ENCODE data around the gene SGMS1.

The SGMS1 gene

DNA sequence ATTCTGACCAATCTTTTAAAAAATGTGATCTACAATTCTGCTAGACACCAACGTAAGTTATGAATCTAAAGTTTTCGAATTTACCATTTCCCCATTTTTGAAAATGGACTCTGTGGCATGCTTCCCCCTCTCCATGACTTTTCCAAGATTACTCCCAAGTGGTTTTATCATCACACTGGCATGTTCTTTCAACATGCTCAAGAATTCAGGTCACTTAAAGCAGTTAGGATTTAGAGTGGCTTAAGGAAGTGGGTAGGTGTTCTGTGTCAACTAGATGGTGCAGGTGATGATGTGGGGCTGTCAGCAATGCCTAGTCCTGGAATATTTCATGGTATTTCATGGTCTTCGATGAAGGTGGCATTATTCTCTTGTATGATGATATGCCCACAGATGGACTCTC lies 208.5 kb downstream of the SGMS1 start:
- no peak for FAIRE-seq

DNA sequence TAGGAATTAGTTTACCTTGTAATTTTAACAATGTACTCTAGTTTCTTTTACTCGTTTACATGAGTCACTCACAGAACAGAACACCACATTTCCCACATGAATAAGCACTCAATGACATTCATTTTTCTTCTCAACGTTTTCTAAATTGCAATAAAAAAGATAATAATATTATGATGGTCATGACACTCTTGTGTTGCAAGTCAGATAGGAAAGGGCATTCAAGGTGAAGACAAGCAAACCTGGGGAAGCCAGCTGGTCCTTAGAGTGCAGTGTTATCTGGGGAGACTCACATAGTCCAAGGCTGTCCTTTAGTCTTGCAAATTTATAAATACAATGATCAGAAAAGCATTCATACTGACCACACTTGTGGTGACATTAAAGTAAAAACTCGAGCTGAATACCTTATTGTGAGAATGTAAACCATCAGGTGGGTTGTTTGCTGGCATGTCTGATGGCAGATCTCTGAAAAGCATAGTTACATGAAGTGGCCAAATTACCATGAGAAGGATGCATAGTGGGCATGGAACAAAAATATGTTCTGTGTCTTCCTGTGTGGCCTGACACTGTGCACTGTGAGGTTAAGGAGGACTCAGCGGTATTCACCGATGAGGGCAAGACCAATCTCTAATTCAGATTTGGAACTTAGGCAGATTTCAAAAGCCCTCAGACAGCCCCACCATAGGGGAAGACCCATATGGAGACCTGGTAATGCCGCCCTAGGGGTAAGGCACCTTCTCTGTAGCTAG lies 213.5 kb downstream of the SGMS1 start:
- no peak for FAIRE-seq

- FAIRE-seq, result no peak
Observed at GRCh38 chr10:50407076-50407801, 216.5 kb downstream of the SGMS1 start.

GRCh38 chr10:50406457-50407070 lies 217.2 kb downstream of the SGMS1 start:
- no peak for FAIRE-seq

GRCh38 chr10:50405723-50406122 lies 218.0 kb downstream of the SGMS1 start:
- no peak for FAIRE-seq

- FAIRE-seq, result no peak
Observed at GRCh38 chr10:50404021-50404773, 219.6 kb downstream of the SGMS1 start.

DNA sequence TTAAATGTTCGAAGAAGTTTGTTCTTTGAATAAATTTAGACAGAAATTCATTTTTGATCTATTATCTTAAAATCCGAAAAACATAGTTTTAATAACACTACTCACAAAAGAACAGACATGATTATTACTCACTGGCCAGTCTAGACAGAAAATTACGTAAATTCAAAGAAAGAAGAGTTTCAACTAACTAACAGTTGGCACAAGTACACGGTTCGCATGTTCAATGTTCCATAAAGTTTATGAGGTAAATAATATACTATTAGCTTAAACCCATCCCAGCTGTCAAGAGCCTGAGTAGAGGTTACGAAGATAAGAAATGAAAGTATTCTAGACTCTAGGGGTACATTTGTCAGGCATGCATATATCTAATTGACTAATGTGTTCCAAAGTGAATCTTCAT lies 220.7 kb downstream of the SGMS1 start:
- no peak for FAIRE-seq

GRCh38 chr10:50402466-50402865 lies 221.3 kb downstream of the SGMS1 start:
- peak; percentile 64 for FAIRE-seq

- FAIRE-seq, result no peak
Observed at GRCh38 chr10:50400694-50401093, 223.1 kb downstream of the SGMS1 start.

DNA sequence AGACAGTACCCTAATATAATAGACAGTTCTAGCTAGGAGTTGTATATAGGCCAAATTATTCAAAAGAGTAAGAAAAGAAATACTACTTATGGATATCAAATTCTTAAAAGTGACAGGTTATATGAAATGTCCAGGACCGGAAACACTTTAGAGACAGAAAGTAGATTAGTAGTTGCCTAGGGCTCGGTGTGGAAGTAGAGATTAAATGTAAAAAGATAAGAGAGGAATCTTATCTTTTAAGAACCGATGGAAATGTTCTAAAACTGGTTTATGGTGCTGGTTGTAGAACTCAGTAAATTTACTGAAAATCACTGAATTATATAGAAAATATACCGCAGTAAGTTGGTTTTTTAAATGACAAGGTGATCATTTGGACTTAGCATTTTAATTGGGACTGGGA lies 224.9 kb downstream of the SGMS1 start:
- FAIRE-seq, result no peak

DNA sequence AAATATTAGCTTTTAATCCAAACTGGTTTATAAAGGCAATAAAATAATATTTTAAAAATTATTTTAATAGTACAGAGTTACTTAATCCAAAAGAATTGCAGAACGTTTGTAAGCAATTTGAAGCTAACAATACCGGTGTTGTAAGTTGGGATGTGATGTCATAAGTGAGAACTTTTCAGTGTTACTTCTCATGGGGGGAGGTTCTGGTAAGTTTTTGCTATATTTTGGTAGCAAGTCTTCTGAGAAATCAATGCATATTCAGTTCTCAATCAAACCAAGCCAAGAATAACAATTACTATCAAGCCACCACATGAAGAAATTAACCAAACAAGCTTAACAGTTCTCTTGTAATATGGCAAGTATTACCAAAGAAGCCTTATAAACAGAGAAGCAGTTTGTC lies 225.4 kb downstream of the SGMS1 start:
- FAIRE-seq, result no peak

DNA sequence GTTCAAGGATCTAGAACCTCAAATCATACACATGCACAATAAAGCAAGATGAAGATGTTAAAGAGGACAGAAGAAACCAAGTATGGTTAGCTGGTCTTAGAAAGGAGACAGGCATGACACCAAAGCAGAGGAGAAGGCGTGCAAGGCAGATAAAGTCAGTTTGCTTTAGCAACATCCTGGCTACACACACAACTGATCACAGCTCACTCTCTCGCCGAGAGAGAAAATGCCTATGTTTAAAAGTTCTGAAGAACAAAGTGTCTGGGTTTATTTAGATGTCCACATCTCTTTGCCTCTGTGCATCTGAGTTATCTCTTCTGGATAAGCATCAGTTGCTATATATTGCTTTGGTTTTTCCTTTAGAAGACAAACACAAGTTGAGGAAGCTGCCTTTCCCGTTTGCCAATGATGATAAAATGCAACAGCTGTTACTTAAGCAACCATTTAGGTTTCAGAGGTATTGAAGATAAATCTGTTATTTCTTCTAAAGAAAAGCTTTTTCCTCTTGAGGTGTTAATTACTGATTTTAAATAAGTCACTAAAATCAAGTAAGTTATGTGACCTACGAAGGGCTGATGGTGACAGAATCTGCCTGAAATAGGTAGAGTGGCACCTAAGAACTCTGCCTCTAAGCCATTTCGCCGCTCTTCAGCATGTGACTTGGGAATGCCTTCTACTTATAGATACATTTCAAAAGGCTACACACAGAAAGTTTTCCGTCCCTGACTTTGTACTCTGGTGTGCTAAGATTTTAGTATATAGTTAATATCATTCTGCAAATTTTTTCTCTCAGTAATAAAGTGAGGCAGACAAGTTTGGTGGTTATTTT lies 226.2 kb downstream of the SGMS1 start:
- FAIRE-seq, result no peak

- FAIRE-seq, result no peak
Observed at GRCh38 chr10:50396491-50397311, 227.1 kb downstream of the SGMS1 start.

GRCh38 chr10:50395851-50396250 lies 227.9 kb downstream of the SGMS1 start:
- FAIRE-seq, result no peak

- no peak for FAIRE-seq
Observed at GRCh38 chr10:50395271-50395670, 228.5 kb downstream of the SGMS1 start.

DNA sequence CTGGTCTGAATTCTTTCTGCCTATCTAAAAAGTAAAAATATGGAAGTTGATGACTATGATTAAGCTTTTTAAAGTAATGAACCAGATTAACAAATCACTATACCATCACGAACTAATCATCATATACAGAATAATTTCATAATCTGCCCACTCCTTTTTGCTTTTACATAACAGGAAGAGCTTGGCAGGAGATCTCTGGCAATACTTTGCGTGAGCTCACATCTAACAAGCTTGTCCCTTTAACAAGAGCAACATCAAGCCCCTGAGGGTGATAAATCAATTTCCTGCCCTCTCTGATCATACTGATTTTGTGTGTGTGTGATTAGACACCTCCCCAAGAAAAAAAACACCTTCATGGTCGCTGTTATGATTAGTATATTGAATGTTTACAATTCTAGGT lies 228.9 kb downstream of the SGMS1 start:
- no peak for FAIRE-seq

DNA sequence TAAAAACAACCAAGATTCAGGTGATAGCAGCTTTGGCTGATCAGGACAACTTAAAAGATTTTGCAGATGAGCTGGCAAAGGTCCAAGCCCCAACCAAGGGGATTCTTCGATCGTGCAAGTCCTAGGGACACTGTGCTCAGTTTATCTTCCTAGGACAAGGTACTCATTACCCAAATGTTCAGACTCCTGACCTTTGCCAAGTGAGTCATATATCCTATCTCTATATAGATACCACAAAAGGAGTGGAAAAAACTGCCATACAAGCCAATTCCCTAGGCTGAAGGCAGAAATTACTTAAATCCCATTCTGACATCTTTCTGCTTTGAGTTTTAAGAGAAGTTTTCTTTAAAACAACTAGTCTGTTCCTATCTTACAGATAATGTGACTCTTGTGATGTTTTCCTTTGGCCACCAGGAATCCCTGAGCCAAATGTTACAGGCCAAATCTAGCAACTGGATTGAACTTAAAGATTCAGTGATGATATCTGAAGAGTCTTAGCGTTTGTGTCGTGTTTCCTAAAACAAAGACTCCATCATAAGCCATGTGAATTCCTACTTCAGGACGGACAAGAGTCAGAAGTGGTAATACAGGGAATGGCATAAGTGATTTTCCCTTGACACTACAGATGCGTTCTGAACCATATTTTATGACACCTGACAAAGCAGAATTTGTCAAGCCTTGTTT lies 229.8 kb downstream of the SGMS1 start:
- FAIRE-seq, result no peak

DNA sequence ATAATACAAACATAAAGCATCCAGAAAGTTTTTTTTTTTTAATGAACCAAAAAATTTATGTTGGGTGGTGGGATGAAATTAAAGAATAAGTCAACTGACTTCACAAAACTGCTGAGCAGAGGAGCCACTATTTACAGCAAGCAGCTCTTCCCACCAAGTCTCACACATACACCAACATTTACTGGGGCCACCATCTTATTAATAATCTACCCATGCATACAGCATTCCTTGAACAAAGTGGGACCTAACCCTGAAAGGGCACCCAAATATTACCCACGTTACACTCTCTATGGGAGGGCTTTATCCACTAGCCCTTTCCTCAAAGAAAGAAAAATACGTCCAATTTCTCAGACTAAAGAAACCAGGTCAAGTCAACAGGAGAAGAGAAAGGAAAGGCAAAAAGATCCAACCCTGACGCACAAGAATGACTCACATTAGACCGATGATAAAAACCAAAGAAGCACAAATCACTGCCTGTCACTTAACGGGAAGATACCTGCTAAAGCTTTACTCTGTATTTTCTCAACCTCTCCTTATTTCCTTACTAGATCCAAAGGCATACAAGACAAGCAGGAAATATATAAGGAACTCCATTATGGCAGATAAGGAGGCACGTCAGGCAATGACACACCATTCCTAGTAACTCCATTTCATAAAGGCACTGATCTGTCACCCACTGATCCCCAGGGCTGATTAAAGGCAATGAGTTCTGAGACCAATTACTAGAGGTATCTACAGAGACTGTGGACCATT lies 230.6 kb downstream of the SGMS1 start:
- FAIRE-seq, result no peak

- no peak for FAIRE-seq
Observed at GRCh38 chr10:50392426-50392825, 231.3 kb downstream of the SGMS1 start.

- FAIRE-seq, result no peak
Observed at GRCh38 chr10:50390302-50390701, 233.5 kb downstream of the SGMS1 start.
